ENCODE measurements around the gene TMEM154. TPM values are rescaled to one million over a fixed set of nuclear protein-coding genes. Genes with fewer than 3 reads are reported as not detected.

The TMEM154 gene
- polyA plus RNA-seq, 1 of the 3 experiments (the other 2 are of a cell fraction) = 0.58 TPM

DNA sequence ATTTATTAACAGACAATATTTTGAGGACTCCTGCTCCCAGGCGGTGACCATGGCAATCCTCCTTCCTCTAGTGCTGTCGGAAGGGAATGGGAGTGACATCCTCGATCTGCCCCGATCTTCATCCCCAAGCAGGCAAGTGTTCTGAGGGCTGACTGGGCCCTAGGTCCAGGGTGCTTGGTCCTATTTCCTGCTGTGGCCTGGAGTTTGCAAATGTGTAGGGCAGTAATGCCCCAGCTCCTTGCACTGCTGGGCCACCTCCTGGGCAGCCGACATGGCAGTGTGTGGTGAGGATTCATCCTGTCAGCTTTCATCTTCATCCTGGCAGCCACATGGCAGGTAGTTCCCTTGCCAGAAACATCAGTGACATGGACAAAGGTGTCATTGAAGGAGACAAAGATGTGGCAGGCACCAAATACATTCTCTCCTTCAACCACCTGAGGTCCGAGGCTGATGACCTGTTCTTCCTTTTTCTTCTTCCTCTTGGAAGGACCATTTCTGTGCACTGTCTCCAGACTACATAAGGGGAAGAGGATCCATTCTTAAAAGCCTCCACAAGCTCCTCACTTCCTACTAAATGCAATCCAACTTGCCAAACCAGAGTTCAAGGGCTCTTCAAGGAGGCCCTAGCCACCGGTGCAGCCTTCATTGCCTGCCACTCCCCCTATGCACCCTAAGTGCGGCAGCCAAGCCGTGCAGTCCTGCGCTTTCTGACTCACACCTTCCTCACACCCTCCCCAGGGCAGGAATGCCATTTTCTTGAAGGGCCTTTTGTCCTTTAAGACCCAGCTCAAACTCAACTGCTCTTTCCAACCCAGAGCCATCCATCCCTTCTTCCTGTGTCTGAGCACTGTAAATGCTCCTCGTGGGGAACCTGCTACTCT is 65.7 kb downstream of the TMEM154 start:
- Histone ChIP-seq H3K4me1 (ENCODE audit: control insufficient read depth in 1 of 2, insufficient read depth in 2 of 2, low read depth in 1 of 2, low read length in 1 of 2) (no peaks in the 10 kb centered on the region), H3K4me3 (ENCODE audit: low read depth in 2 of 2, low read length in 1 of 2) (no peak overlapping the region), H3K9me3 (no peaks in the 10 kb centered on the region), H3K4me2 (no peak overlapping the region), H3K79me2 (ENCODE audit: insufficient read depth) (no peaks in the 10 kb centered on the region), H2AFZ (ENCODE audit: low read depth) (no peak overlapping the region), H3K27ac (ENCODE audit: low read depth in 2 of 2, low read length in 1 of 2) (no peak overlapping the region), H3K27me3 (ENCODE audit: insufficient read depth) (no peaks in the 10 kb centered on the region), H3K36me3 (replicated peaks in 1 of 2; ENCODE audit: control insufficient read depth in 1 of 2, insufficient read depth in 2 of 2, low read length in 1 of 2) (no peaks in the 10 kb centered on the region), H3K9me2 (no peaks in the 10 kb centered on the region), H3K9ac (no peak overlapping the region), H3F3A (replicated peaks; ENCODE audit: insufficient read depth) (no peaks in the 10 kb centered on the region), H4K20me1 (ENCODE audit: insufficient read depth) (no peaks in the 10 kb centered on the region)
- CTCF ChIA-PET = interaction anchor here (0.9 to 1.3 kb wide), 2 partner anchors 10 to 122 kb away, joined by 3 to 4 read pairs; no protein-coding TSS in a partner anchor
- WGBS (ENCODE audit: low lambda C conversion rate) = 68% methylated on average over 8 of the region's 11 CpGs
- POLR2A ChIA-PET = no interaction called here
- no peak for DNase-seq
- no peak for TF ChIP-seq EZH2phosphoT487 (IDR thresholded peaks at IDR 0.05; ENCODE audit: borderline replicate concordance, low read depth)
- TF ChIP-seq SMC3 (IDR thresholded peaks at IDR 0.05; ENCODE audit: low read depth, low read length) = no peak
- TF ChIP-seq NRF1 (IDR thresholded peaks at IDR 0.05; ENCODE audit: low read depth, low read length) = no peak
- no peak for TF ChIP-seq ELF1 (IDR thresholded peaks at IDR 0.05)
- TF ChIP-seq, protein P1, sequence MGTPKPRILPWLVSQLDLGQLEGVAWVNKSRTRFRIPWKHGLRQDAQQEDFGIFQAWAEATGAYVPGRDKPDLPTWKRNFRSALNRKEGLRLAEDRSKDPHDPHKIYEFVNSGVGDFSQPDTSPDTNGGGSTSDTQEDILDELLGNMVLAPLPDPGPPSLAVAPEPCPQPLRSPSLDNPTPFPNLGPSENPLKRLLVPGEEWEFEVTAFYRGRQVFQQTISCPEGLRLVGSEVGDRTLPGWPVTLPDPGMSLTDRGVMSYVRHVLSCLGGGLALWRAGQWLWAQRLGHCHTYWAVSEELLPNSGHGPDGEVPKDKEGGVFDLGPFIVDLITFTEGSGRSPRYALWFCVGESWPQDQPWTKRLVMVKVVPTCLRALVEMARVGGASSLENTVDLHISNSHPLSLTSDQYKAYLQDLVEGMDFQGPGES (IDR thresholded peaks at IDR 0.05; ENCODE audit: low read depth, low read length) = no peak
- no peak for TF ChIP-seq FOXM1 (IDR thresholded peaks at IDR 0.05; ENCODE audit: low read depth)
- no peak for TF ChIP-seq RFX5 (IDR thresholded peaks at IDR 0.05; ENCODE audit: low read length)
- TF ChIP-seq, protein P2, sequence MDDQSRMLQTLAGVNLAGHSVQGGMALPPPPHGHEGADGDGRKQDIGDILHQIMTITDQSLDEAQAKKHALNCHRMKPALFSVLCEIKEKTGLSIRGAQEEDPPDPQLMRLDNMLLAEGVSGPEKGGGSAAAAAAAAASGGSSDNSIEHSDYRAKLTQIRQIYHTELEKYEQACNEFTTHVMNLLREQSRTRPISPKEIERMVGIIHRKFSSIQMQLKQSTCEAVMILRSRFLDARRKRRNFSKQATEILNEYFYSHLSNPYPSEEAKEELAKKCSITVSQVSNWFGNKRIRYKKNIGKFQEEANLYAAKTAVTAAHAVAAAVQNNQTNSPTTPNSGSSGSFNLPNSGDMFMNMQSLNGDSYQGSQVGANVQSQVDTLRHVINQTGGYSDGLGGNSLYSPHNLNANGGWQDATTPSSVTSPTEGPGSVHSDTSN (IDR thresholded peaks at IDR 0.05) = no peak
- no peak for TF ChIP-seq NFIC (IDR thresholded peaks at IDR 0.05; ENCODE audit: borderline replicate concordance)
- TF ChIP-seq, protein P3, sequence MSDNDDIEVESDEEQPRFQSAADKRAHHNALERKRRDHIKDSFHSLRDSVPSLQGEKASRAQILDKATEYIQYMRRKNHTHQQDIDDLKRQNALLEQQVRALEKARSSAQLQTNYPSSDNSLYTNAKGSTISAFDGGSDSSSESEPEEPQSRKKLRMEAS (IDR thresholded peaks at IDR 0.05; ENCODE audit: low read depth) = no peak
- no peak for TF ChIP-seq REST (IDR thresholded peaks at IDR 0.05; ENCODE audit: low read depth, low read length)
- TF ChIP-seq FOSL2 (IDR thresholded peaks at IDR 0.05; ENCODE audit: borderline replicate concordance, low read depth) = no peak
- TF ChIP-seq FOXJ3 (CRISPR knock-in tag; IDR thresholded peaks at IDR 0.05) = no peak
- no peak for TF ChIP-seq USF2 (IDR thresholded peaks at IDR 0.05; ENCODE audit: borderline replicate concordance, low read depth, low read length)
- TF ChIP-seq YY1 (IDR thresholded peaks at IDR 0.05; ENCODE audit: low read depth) = no peak
- no peak for TF ChIP-seq MXI1 (IDR thresholded peaks at IDR 0.05; ENCODE audit: low read depth, low read length)
- TF ChIP-seq, protein P4, sequence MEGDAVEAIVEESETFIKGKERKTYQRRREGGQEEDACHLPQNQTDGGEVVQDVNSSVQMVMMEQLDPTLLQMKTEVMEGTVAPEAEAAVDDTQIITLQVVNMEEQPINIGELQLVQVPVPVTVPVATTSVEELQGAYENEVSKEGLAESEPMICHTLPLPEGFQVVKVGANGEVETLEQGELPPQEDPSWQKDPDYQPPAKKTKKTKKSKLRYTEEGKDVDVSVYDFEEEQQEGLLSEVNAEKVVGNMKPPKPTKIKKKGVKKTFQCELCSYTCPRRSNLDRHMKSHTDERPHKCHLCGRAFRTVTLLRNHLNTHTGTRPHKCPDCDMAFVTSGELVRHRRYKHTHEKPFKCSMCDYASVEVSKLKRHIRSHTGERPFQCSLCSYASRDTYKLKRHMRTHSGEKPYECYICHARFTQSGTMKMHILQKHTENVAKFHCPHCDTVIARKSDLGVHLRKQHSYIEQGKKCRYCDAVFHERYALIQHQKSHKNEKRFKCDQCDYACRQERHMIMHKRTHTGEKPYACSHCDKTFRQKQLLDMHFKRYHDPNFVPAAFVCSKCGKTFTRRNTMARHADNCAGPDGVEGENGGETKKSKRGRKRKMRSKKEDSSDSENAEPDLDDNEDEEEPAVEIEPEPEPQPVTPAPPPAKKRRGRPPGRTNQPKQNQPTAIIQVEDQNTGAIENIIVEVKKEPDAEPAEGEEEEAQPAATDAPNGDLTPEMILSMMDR (IDR thresholded peaks at IDR 0.05) = no peak
- no peak for TF ChIP-seq JUND (IDR thresholded peaks at IDR 0.05)
- TF ChIP-seq CHD2 (IDR thresholded peaks at IDR 0.05; ENCODE audit: low read length, partially characterized antibody) = no peak
